ENCODE data around the gene SLIT1. TPM values are rescaled to one million over a fixed set of nuclear protein-coding genes. Genes with fewer than 3 reads are reported as not detected.
"Not testable (repeated sequence)": the region's sequence is repeated elsewhere in the genome, so short reads cannot be mapped to it uniquely, and the experiment has no call there.

Gene SLIT1
- total RNA-seq, 2 experiments from 2014 or later: 0.13 to 1.0 TPM

DNA sequence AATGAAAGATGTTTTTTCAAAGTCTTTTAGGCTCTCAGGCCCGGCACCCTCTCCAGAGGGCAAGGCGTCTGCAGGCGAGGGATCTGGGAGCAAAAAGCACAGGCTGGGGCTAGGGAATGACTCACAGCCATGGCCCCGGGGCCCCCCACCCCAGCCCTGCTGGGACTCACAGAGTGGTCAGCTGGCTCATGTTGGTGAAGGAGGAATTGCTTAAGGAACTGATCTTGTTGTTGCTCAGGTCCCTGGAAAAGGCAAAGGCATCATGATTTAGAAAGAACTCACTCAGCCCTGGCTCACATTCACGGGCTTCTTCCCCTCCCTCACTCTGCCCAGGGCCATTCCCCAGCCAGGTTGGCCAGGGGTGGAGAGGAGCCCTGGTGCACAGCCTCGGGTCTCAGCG lies 151.5 kb downstream of the SLIT1 start:
- no peak overlapping the region for H3K4me3 ChIP-seq (ENCODE audit: low read depth, low read length, poor library complexity, severe bottlenecking)
- H4K20me1 ChIP-seq (ENCODE audit: insufficient read depth, low read length): no peaks in the 10 kb centered on the region
- intact Hi-C loops (cut with micrococcal nuclease; ENCODE audit: unreplicated experiment): no loop called here
- no peaks in the 10 kb centered on the region for H3K9me2 ChIP-seq (ENCODE audit: insufficient read depth, low read length)
- no peak overlapping the region for H3K27ac ChIP-seq (ENCODE audit: low read depth, low read length, poor library complexity, severe bottlenecking)
- no peaks in the 10 kb centered on the region for H3K79me2 ChIP-seq (ENCODE audit: insufficient read depth, low read depth, low read length)
- TF ChIP-seq EZH2phosphoT487 (IDR thresholded peaks at IDR 0.05; ENCODE audit: borderline replicate concordance, low read depth, low read length): no peak
- TF ChIP-seq CTCF (conservative IDR thresholded peaks at IDR 0.05; ENCODE audit: low read length): no peak
- no peak overlapping the region for H3K4me2 ChIP-seq (ENCODE audit: low read length)
- peaks cover 4% of the 10 kb centered on the region for H3K4me1 ChIP-seq (ENCODE audit: insufficient read depth, low read length, poor library complexity, severe bottlenecking)
- no peaks in the 10 kb centered on the region for H3K36me3 ChIP-seq (ENCODE audit: insufficient read depth, low read length)
- DNase-seq (ENCODE audit: low spot score): no peak
- no TSS peak for BruUV-seq (replicated peaks)
- no peak overlapping the region for H2AFZ ChIP-seq (ENCODE audit: low read length)
- POLR2A ChIA-PET: no interaction called here
- H3K9me3 ChIP-seq (ENCODE audit: low read length): no peaks in the 10 kb centered on the region
- CTCF ChIA-PET (ENCODE audit: unreplicated experiment): interaction anchor here (1.1 kb wide), 1 partner anchor 9 kb away, joined by 3 read pairs; no protein-coding TSS in a partner anchor

- H3K27ac ChIP-seq (ENCODE audit: low read depth, low read length, poor library complexity, severe bottlenecking); H3K9me3 ChIP-seq (ENCODE audit: low read length); DNase-seq (ENCODE audit: low spot score); H3K36me3 ChIP-seq (ENCODE audit: insufficient read depth, low read length); H3K4me2 ChIP-seq (ENCODE audit: low read length); H3K4me1 ChIP-seq (ENCODE audit: insufficient read depth, low read length, poor library complexity, severe bottlenecking); H4K20me1 ChIP-seq (ENCODE audit: insufficient read depth, low read length); H3K9me2 ChIP-seq (ENCODE audit: insufficient read depth, low read length); BruUV-seq (replicated peaks); H2AFZ ChIP-seq (ENCODE audit: low read length); intact Hi-C loops (cut with micrococcal nuclease; ENCODE audit: unreplicated experiment); H3K79me2 ChIP-seq (ENCODE audit: insufficient read depth, low read depth, low read length); CTCF ChIA-PET (ENCODE audit: unreplicated experiment); H3K4me3 ChIP-seq (ENCODE audit: low read depth, low read length, poor library complexity, severe bottlenecking): not testable (repeated sequence)
- POLR2A ChIA-PET: interaction anchor here (0.7 kb wide), 1 partner anchor 245 kb away, joined by 6 read pairs; no protein-coding TSS in a partner anchor
Observed at GRCh38 chr10:97033841-97034240, 151.9 kb downstream of the SLIT1 start.

GRCh38 chr10:97032624-97033023 lies 153.1 kb downstream of the SLIT1 start:
- no peak for TF ChIP-seq CTCF (conservative IDR thresholded peaks at IDR 0.05; ENCODE audit: low read length)
- no peak for TF ChIP-seq EZH2phosphoT487 (IDR thresholded peaks at IDR 0.05; ENCODE audit: borderline replicate concordance, low read depth, low read length)
- no peak overlapping the region for H3K27ac ChIP-seq (ENCODE audit: low read depth, low read length, poor library complexity, severe bottlenecking)
- intact Hi-C loops (cut with micrococcal nuclease; ENCODE audit: unreplicated experiment): no loop called here

More at GRCh38 chr10:97032624-97033023, 153.1 kb downstream of the SLIT1 start:
- Histone ChIP-seq H3K9me3 (ENCODE audit: low read length) (no peaks in the 10 kb centered on the region), H2AFZ (ENCODE audit: low read length) (no peak overlapping the region), H3K9me2 (ENCODE audit: insufficient read depth, low read length) (no peaks in the 10 kb centered on the region), H3K4me2 (ENCODE audit: low read length) (no peak overlapping the region), H3K4me3 (ENCODE audit: low read depth, low read length, poor library complexity, severe bottlenecking) (no peak overlapping the region), H4K20me1 (ENCODE audit: insufficient read depth, low read length) (no peaks in the 10 kb centered on the region), H3K36me3 (ENCODE audit: insufficient read depth, low read length) (no peaks in the 10 kb centered on the region), H3K79me2 (ENCODE audit: insufficient read depth, low read depth, low read length) (no peaks in the 10 kb centered on the region), H3K4me1 (ENCODE audit: insufficient read depth, low read length, poor library complexity, severe bottlenecking) (peaks cover 3% of the 10 kb centered on the region)
- ChIA-PET CTCF (ENCODE audit: unreplicated experiment) (interaction anchor here (0.6 kb wide), 1 partner anchor 312 kb away, joined by 3 read pairs; the partner anchor contains the start of gene PIK3AP1), POLR2A (interaction anchor here (0.6 kb wide), 1 partner anchor 10 kb away, joined by 7 read pairs; no protein-coding TSS in a partner anchor)
- no TSS peak for BruUV-seq (replicated peaks)
- DNase-seq (ENCODE audit: low spot score): no peak
